Epithelial cell of alveolus of lung (primary cell): Measurements from ENCODE around the gene ACSL4. TPM values are rescaled to one million over a fixed set of nuclear protein-coding genes. Genes with fewer than 3 reads are reported as not detected.

Source experiments
- total RNA-seq: library from RNA; depleted of rRNA; stranded (reverse); fragments of >200 nt; gene quantifications from 2 replicates; pipeline ENCODE4 v1.2.1, GENCODE V29; 2015

ACSL4 gene
- 89.1 and 124 TPM in 2 replicates for total RNA-seq

DNA sequence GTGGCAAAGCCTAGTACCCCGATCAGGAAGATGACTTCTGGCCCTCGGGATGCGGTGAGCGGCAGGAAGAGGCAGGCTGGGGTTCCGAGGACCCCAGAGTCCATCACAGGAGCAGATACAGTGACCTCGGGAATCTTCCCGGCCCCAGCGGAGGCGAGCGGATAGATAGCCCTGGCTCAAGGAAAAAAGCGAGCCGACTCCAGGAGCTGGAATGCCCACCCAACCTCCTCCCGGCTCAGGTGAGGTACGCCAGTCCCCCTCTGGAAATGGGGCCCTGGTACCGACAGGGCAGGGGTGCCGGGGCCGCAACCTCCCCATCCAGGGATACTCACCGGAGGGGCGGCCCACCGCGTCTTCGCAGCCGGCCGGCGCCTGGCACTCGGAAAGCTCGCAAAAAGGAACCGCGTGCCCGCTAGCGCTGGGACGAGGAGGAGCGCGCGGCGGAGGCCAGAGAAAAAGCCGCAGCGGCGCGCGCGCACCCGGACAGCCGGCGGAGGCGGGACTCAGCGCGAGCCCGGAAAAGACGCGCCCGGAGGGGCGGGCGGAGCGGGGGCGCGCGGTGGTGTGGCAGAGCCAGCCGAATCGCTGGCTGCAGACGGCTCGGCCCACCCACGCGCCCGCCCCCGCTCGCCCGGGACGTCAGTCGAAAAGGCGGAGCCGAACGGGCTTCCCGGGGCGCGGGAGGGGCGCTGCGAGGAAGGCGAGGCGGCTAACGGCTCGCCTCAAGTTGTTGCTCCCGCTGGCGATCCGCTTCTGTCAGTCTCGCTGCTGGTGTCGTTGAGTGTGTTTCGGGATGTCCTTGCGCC lies at the start of gene ACSL4:
TSS of gene ACSL4 (minus strand) at position 451 of the 806 bp plus-strand sequence. CDS start 49,894 bp downstream, outside the sequence.

DNA sequence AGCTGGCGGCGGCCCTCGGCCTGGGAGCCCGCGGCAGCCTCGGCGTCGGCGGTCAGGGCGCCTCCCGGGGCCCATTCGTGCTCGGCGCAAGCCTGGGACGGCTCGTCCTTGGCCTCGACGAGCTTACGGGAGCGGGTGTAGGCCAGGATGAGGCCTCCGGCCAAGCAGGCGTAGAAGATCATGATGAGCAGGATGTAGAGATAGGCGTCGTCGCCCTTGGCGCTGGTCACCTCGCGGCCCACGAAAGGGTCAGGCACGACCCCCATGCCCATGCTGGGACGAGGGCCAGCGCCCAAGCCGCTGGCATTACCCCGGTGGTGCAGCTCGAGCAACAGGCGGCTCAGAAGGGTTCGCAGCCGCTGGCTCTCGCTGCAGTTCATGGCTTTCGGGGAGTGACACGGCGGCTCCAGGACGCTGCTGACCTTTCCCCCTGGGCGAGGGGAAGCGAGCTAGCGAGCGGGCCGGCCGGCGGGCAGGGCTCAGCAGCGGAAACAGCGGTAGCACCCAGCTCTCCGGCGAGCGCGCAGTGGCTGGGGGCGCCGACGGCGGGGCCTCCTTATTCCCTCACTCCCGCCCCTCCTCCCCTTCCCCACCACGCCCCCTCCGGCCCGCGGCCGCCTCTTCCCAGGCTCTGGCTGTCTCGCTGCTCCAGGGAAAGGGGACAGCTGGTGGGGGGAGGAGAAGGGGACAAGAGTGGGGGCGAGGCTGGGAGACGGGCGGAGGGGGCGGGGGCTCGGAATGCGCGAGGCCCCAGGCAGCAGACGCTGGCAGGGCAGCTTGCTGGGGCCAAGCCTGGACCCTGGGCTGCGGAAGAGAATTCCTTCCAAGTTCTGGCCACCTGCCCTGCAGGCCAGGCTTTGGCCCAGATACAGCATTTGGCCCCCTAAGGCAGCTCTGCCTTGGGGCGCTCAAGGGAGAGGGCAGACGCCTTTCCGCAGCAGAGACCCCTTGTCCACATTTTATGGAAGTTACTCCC lies 108.1 kb downstream of the ACSL4 start, which contains the start of gene KCNE5:
TSS of gene KCNE5 (minus strand) at position 532 of the 976 bp plus-strand sequence. CDS start at position 380, 152 bp downstream.

Other genes starting within 250 kb of the ACSL4 start
- gene NXT2, start 196.4 kb downstream of the ACSL4 start, total RNA-seq = 10.0 and 12.1 TPM in 2 replicates
- gene KCNE5, start 108.1 kb downstream of the ACSL4 start, total RNA-seq = 0.52 and 0.96 TPM in 2 replicates